ENCODE data around the gene ALK. TPM values are rescaled to one million over a fixed set of nuclear protein-coding genes. Genes with fewer than 3 reads are reported as not detected.

Gene ALK
- total RNA-seq, 4 donors from 2014 or later, result 0.06 to 4.1 TPM; not detected in 2

GRCh38 chr2:29326926-29327325, 594.5 kb downstream of the ALK start:
- Histone ChIP-seq H3K27ac (no peak overlapping the region), H3K27me3 (no peaks in the 10 kb centered on the region), H3K36me3 (no peaks in the 10 kb centered on the region), H3K4me3 (no peak overlapping the region), H3K9me3 (no peaks in the 10 kb centered on the region), H3K4me1 (no peaks in the 10 kb centered on the region)
- intact Hi-C loops (cut with DNase I; ENCODE audit: low total_unique reads), result no loop called here
- DNase-seq, result no peak
- TF ChIP-seq CTCF (IDR thresholded peaks at IDR 0.05) (no peak), POLR2A (IDR thresholded peaks at IDR 0.05) (no peak)

- no peak for DNase-seq
- H3K4me1 ChIP-seq, result no peaks in the 10 kb centered on the region
- H3K27ac ChIP-seq, result no peak overlapping the region
- TF ChIP-seq CTCF (IDR thresholded peaks at IDR 0.05) (no peak), POLR2A (IDR thresholded peaks at IDR 0.05) (no peak)
- no peaks in the 10 kb centered on the region for H3K9me3 ChIP-seq
- H3K4me3 ChIP-seq, result no peak overlapping the region
- H3K36me3 ChIP-seq, result no peaks in the 10 kb centered on the region
- H3K27me3 ChIP-seq, result no peaks in the 10 kb centered on the region
- intact Hi-C loops (cut with DNase I; ENCODE audit: low total_unique reads), result no loop called here
Observed at GRCh38 chr2:29325544-29325943, 595.8 kb downstream of the ALK start.

GRCh38 chr2:29323961-29324360, 597.4 kb downstream of the ALK start:
- intact Hi-C loops (cut with DNase I; ENCODE audit: low total_unique reads), result no loop called here
- Histone ChIP-seq H3K4me3 (no peak overlapping the region), H3K4me1 (no peaks in the 10 kb centered on the region), H3K36me3 (no peaks in the 10 kb centered on the region), H3K9me3 (no peaks in the 10 kb centered on the region), H3K27me3 (no peaks in the 10 kb centered on the region), H3K27ac (no peak overlapping the region)
- DNase-seq, result no peak
- TF ChIP-seq CTCF (IDR thresholded peaks at IDR 0.05) (no peak), POLR2A (IDR thresholded peaks at IDR 0.05) (no peak)

- no peak for DNase-seq
- Histone ChIP-seq H3K9me3 (no peaks in the 10 kb centered on the region), H3K4me3 (no peak overlapping the region), H3K4me1 (no peaks in the 10 kb centered on the region), H3K27me3 (no peaks in the 10 kb centered on the region), H3K36me3 (no peaks in the 10 kb centered on the region), H3K27ac (no peak overlapping the region)
- TF ChIP-seq POLR2A (IDR thresholded peaks at IDR 0.05), result no peak
- no peak for TF ChIP-seq CTCF (IDR thresholded peaks at IDR 0.05)
- intact Hi-C loops (cut with DNase I; ENCODE audit: low total_unique reads), result no loop called here
Observed at GRCh38 chr2:29323301-29323700, 598.1 kb downstream of the ALK start.

- H3K4me3 ChIP-seq, result no peak overlapping the region
- intact Hi-C loops (cut with DNase I; ENCODE audit: low total_unique reads), result no loop called here
Observed at GRCh38 chr2:29322011-29322410, 599.4 kb downstream of the ALK start.

More at GRCh38 chr2:29322011-29322410, 599.4 kb downstream of the ALK start:
- Histone ChIP-seq H3K36me3 (no peaks in the 10 kb centered on the region), H3K27ac (no peak overlapping the region), H3K9me3 (no peaks in the 10 kb centered on the region), H3K4me1 (no peaks in the 10 kb centered on the region), H3K27me3 (no peaks in the 10 kb centered on the region)
- TF ChIP-seq POLR2A (IDR thresholded peaks at IDR 0.05), result no peak
- TF ChIP-seq CTCF (IDR thresholded peaks at IDR 0.05), result no peak
- DNase-seq, result no peak
